Naive thymus-derived CD8-positive, alpha-beta T cell (primary cell): ENCODE data around the gene TMEM163. TPM values are rescaled to one million over a fixed set of nuclear protein-coding genes. Genes with fewer than 3 reads are reported as not detected.
A peak's percentile ranks its signal among the peaks of the same experiment; 100 is the strongest.

Experiments used
- ATAC-seq, 2 donors: fragments of 150-1000 bp; cut with Tn5 transposase in 1 of 2; sonication (Bioruptor Pico), chemical (Tn5 transposase) in 1 of 2; 1 replicate in 1 of 2; 2 replicates in 1 of 2; pipeline ENCODE4 v1.10.0; 2021; ENCODE audit warnings: mild to moderate bottlenecking in 2 of 2, moderate library complexity in 2 of 2
- POLR2A ChIA-PET: fragments of 350-600 bp; sonication (Branson Sonifier 250); formaldehyde crosslinking; loops from one replicate; lab custom pipeline; 2021; ENCODE audit warnings: antibody characterized with exemption; lab: Charles Lee
- DNase-seq, 10 donors: peaks; one replicate each; pipeline versions ENCODE4 v3.0.0 to v3.0.0-alpha.2; 2020 to 2022
- H3K27ac Mint-ChIP-seq, 10 donors: one replicate each; pipeline ENCODE4 v1.8.0; 2020 to 2022; ENCODE audit warnings: mild to moderate bottlenecking in 10 of 10, mixed read lengths in 10 of 10, moderate library complexity in 4 of 10, inconsistent platforms in 1 of 10
- H3K27me3 Mint-ChIP-seq, 5 donors: one replicate each; pipeline ENCODE4 v1.8.0; 2021 to 2022; ENCODE audit warnings: mixed read lengths in 5 of 5
- H3K36me3 Mint-ChIP-seq, 3 donors: one replicate each; pipeline ENCODE4 v1.8.0; 2020 to 2022; ENCODE audit warnings: mixed read lengths in 3 of 3, mild to moderate bottlenecking in 2 of 3, inconsistent platforms in 1 of 3
- H3K4me1 Mint-ChIP-seq, 4 donors: one replicate each; pipeline ENCODE4 v1.8.0; 2021 to 2022; ENCODE audit warnings: mixed read lengths in 4 of 4
- H3K4me3 Mint-ChIP-seq, 10 donors: one replicate each; pipeline ENCODE4 v1.8.0; 2020 to 2022; ENCODE audit warnings: mild to moderate bottlenecking in 10 of 10, mixed read lengths in 10 of 10, moderate library complexity in 6 of 10, inconsistent platforms in 1 of 10
- H3K9me3 Mint-ChIP-seq, 9 donors: one replicate each; pipeline ENCODE4 v1.8.0; 2020 to 2022; ENCODE audit warnings: mixed read lengths in 9 of 9, mild to moderate bottlenecking in 3 of 9, inconsistent platforms in 1 of 9, moderate library complexity in 1 of 9
- polyA plus RNA-seq, 3 donors: library from polyadenylated mRNA; unstranded; fragments of 300-500 nt; fragmentation: Illumina TruSeq; gene quantifications; one replicate each; pipeline ENCODE4 v1.2.3, GENCODE V29; 2021
- total RNA-seq, 8 experiments: library from RNA in 2 of 8; stranded (reverse) in 2 of 8; gene quantifications; one replicate each; pipeline ENCODE4 v1.2.3 and lab custom pipeline; 2021 to 2026

Gene TMEM163
- total and polyA plus RNA-seq, 5 experiments from 2014 or later, result 0.24 TPM; not detected in 4

GRCh38 chr2:134458473-134458853, 260.3 kb downstream of the TMEM163 start:
- POLR2A ChIA-PET, result no interaction called here
- H3K27me3 Mint-ChIP-seq, result no peaks in the 10 kb centered on the region
- DNase-seq (no peak), ATAC-seq (no peak)
- H3K4me1 Mint-ChIP-seq, result peaks cover 0 to 2% (median under 1%) of the 10 kb centered on the region in 4 donors
- no peak overlapping the region for H3K27ac Mint-ChIP-seq
- no peaks in the 10 kb centered on the region for H3K9me3 Mint-ChIP-seq
- no peak overlapping the region for H3K4me3 Mint-ChIP-seq
- H3K36me3 Mint-ChIP-seq, result peaks cover 0 to 2% (median 0%) of the 10 kb centered on the region in 3 donors

- Mint-ChIP-seq H3K9me3 (no peaks in the 10 kb centered on the region), H3K4me3 (no peak overlapping the region), H3K36me3 (peaks cover 0 to 2% (median 0%) of the 10 kb centered on the region in 3 donors), H3K27ac (no peak overlapping the region), H3K27me3 (no peaks in the 10 kb centered on the region), H3K4me1 (peaks cover 0 to 2% (median under 1%) of the 10 kb centered on the region in 4 donors)
- DNase-seq (no peak), ATAC-seq (no peak)
- POLR2A ChIA-PET, result no interaction called here
Measured at GRCh38 chr2:134457765-134458472, 260.9 kb downstream of the TMEM163 start.

GRCh38 chr2:134457353-134457752, 261.4 kb downstream of the TMEM163 start:
- no peak for ATAC-seq
- Mint-ChIP-seq H3K9me3 (no peaks in the 10 kb centered on the region), H3K27me3 (no peaks in the 10 kb centered on the region), H3K36me3 (peaks cover 0 to 2% (median 0%) of the 10 kb centered on the region in 3 donors), H3K27ac (no peak overlapping the region), H3K4me3 (no peak overlapping the region), H3K4me1 (peaks cover 0 to 2% (median under 1%) of the 10 kb centered on the region in 4 donors)
- POLR2A ChIA-PET, result no interaction called here
- no peak for DNase-seq

GRCh38 chr2:134455426-134455825, 263.4 kb downstream of the TMEM163 start:
- Mint-ChIP-seq H3K27me3 (no peaks in the 10 kb centered on the region), H3K9me3 (no peaks in the 10 kb centered on the region), H3K36me3 (peaks cover 0 to 3% (median 2%) of the 10 kb centered on the region in 3 donors), H3K27ac (no peak overlapping the region), H3K4me1 (peaks cover 0 to 2% (median 0%) of the 10 kb centered on the region in 4 donors), H3K4me3 (no peak overlapping the region)
- POLR2A ChIA-PET, result no interaction called here
- ATAC-seq, result no peak
- no peak for DNase-seq

- no peaks in the 10 kb centered on the region for H3K9me3 Mint-ChIP-seq
- H3K36me3 Mint-ChIP-seq, result peaks cover 0 to 6% (median 2%) of the 10 kb centered on the region in 3 donors
- ATAC-seq (no peak), DNase-seq (no peak)
- no peak overlapping the region for H3K4me3 Mint-ChIP-seq
- no peaks in the 10 kb centered on the region for H3K27me3 Mint-ChIP-seq
- H3K4me1 Mint-ChIP-seq, result peaks cover 0 to 2% (median 0%) of the 10 kb centered on the region in 4 donors
- no peak overlapping the region for H3K27ac Mint-ChIP-seq
- POLR2A ChIA-PET, result no interaction called here
Measured at GRCh38 chr2:134454931-134455330, 263.9 kb downstream of the TMEM163 start.

- no peak overlapping the region for H3K27ac Mint-ChIP-seq
- POLR2A ChIA-PET, result no interaction called here
- H3K4me1 Mint-ChIP-seq, result no peaks in the 10 kb centered on the region
- H3K4me3 Mint-ChIP-seq, result no peak overlapping the region
- ATAC-seq, result no peak
- DNase-seq, result no peak
- H3K36me3 Mint-ChIP-seq, result peaks cover 0 to 8% (median 2%) of the 10 kb centered on the region in 3 donors
- H3K9me3 Mint-ChIP-seq, result no peaks in the 10 kb centered on the region
- no peaks in the 10 kb centered on the region for H3K27me3 Mint-ChIP-seq
Measured at GRCh38 chr2:134454426-134454825, 264.4 kb downstream of the TMEM163 start.

GRCh38 chr2:134453973-134454372, 264.8 kb downstream of the TMEM163 start:
- no peak for ATAC-seq
- Mint-ChIP-seq H3K36me3 (peaks cover 0 to 8% (median 2%) of the 10 kb centered on the region in 3 donors), H3K27ac (peak overlapping the region in 2 of 10 donors; percentile 7 to 74), H3K4me3 (no peak overlapping the region), H3K9me3 (no peaks in the 10 kb centered on the region), H3K27me3 (no peaks in the 10 kb centered on the region), H3K4me1 (no peaks in the 10 kb centered on the region)
- POLR2A ChIA-PET, result no interaction called here
- DNase-seq, result no peak

- Mint-ChIP-seq H3K36me3 (peaks cover 0 to 13% (median 2%) of the 10 kb centered on the region in 3 donors), H3K9me3 (no peaks in the 10 kb centered on the region), H3K4me3 (no peak overlapping the region), H3K27me3 (no peaks in the 10 kb centered on the region), H3K27ac (no peak overlapping the region), H3K4me1 (no peaks in the 10 kb centered on the region)
- DNase-seq (no peak), ATAC-seq (no peak)
- POLR2A ChIA-PET, result no interaction called here
Measured at GRCh38 chr2:134453476-134453875, 265.3 kb downstream of the TMEM163 start.

GRCh38 chr2:134452042-134452733, 266.6 kb downstream of the TMEM163 start:
- Mint-ChIP-seq H3K27ac (peak overlapping the region in 2 of 10 donors; percentile 31 to 44), H3K4me1 (peaks cover 0 to 4% (median 0%) of the 10 kb centered on the region in 4 donors), H3K36me3 (peaks cover 0 to 18% (median 2%) of the 10 kb centered on the region in 3 donors), H3K27me3 (no peaks in the 10 kb centered on the region), H3K4me3 (no peak overlapping the region), H3K9me3 (no peaks in the 10 kb centered on the region)
- POLR2A ChIA-PET, result interaction anchor here (1.0 kb wide), 1 partner anchor 334 kb away, joined by 3 read pairs; no protein-coding TSS in a partner anchor
- ATAC-seq (no peak), DNase-seq (no peak)

- POLR2A ChIA-PET, result interaction anchor here (0.6 to 1.0 kb wide), 2 partner anchors 72 to 333 kb away, joined by 3 read pairs; no protein-coding TSS in a partner anchor
- no peak overlapping the region for H3K4me3 Mint-ChIP-seq
- peak overlapping the region in 2 of 10 donors; percentile 12 to 25 for H3K27ac Mint-ChIP-seq
- H3K4me1 Mint-ChIP-seq, result peaks cover 0 to 4% (median 0%) of the 10 kb centered on the region in 4 donors
- no peaks in the 10 kb centered on the region for H3K9me3 Mint-ChIP-seq
- peaks cover 0 to 21% (median 2%) of the 10 kb centered on the region in 3 donors for H3K36me3 Mint-ChIP-seq
- H3K27me3 Mint-ChIP-seq, result no peaks in the 10 kb centered on the region
- ATAC-seq, result no peak
- no peak for DNase-seq
Measured at GRCh38 chr2:134451347-134451630, 267.5 kb downstream of the TMEM163 start.

- Mint-ChIP-seq H3K27ac (peak overlapping the region in 2 of 10 donors; percentile 45 to 88), H3K4me3 (no peak overlapping the region), H3K36me3 (peaks cover 0 to 23% (median 0%) of the 10 kb centered on the region in 3 donors), H3K4me1 (peaks cover 0 to 4% (median 0%) of the 10 kb centered on the region in 4 donors), H3K27me3 (no peaks in the 10 kb centered on the region), H3K9me3 (no peaks in the 10 kb centered on the region)
- POLR2A ChIA-PET, result no interaction called here
- ATAC-seq, result no peak
- no peak for DNase-seq
Measured at GRCh38 chr2:134449751-134450513, 268.9 kb downstream of the TMEM163 start.

GRCh38 chr2:134449157-134449556, 269.6 kb downstream of the TMEM163 start:
- no peak overlapping the region for H3K4me3 Mint-ChIP-seq
- H3K36me3 Mint-ChIP-seq, result peaks cover 0 to 26% (median 0%) of the 10 kb centered on the region in 3 donors
- peaks cover 0 to 4% (median 0%) of the 10 kb centered on the region in 4 donors for H3K4me1 Mint-ChIP-seq
- H3K27ac Mint-ChIP-seq, result no peak overlapping the region
- no peak for DNase-seq
- no peaks in the 10 kb centered on the region for H3K27me3 Mint-ChIP-seq
- no peak for ATAC-seq
- POLR2A ChIA-PET, result no interaction called here
- H3K9me3 Mint-ChIP-seq, result no peaks in the 10 kb centered on the region
